BLaER1 (cell line): ENCODE results near the gene ZNF614.
"Not testable (repeated sequence)": the region's sequence is repeated elsewhere in the genome, so short reads cannot be mapped to it uniquely, and the experiment has no call there.

Experiments used
- H3K27ac ChIP-seq: shearing (Covaris generic); formaldehyde crosslinking; 2 replicates; pipeline ENCODE4 v1.8.1; 2022
- H3K27me3 ChIP-seq: shearing (Covaris generic); formaldehyde crosslinking; 2 replicates; pipeline ENCODE4 v1.8.1; 2022
- H3K36me3 ChIP-seq: shearing (Covaris generic); formaldehyde crosslinking; 2 replicates; pipeline ENCODE4 v1.8.1; 2022
- H3K4me1 ChIP-seq: shearing (Covaris generic); formaldehyde crosslinking; 2 replicates; pipeline ENCODE4 v1.8.1; 2022
- H3K4me2 ChIP-seq: shearing (Covaris generic); formaldehyde crosslinking; 2 replicates; pipeline ENCODE4 v1.8.1; 2022
- H3K4me3 ChIP-seq: shearing (Covaris generic); formaldehyde crosslinking; 2 replicates; pipeline ENCODE4 v1.8.1; 2022
- H3K9ac ChIP-seq: shearing (Covaris generic); formaldehyde crosslinking; 2 replicates; pipeline ENCODE4 v1.8.1; 2022
- H3K9me3 ChIP-seq: shearing (Covaris generic); formaldehyde crosslinking; 2 replicates; pipeline ENCODE4 v1.8.1; 2022
- H4K20me1 ChIP-seq: shearing (Covaris generic); formaldehyde crosslinking; 2 replicates; pipeline ENCODE4 v1.8.1; 2022
- Cebpa-rat ChIP-seq: shearing (Covaris generic); IDR thresholded peaks from 2 replicates; pipeline ENCODE4 v1.8.1; 2022

Gene ZNF614

GRCh38 chr19:52028027-52028779 lies at the start of gene ZNF614:
TSS of gene ZNF614 (minus strand) at chr19:52028379. CDS start at chr19:52025745, 2,634 bp downstream.
- Histone ChIP-seq H3K9me3 (peaks cover 73% of the 10 kb centered on the region), H3K27me3 (no peaks in the 10 kb centered on the region), H3K4me1 (peaks cover 20% of the 10 kb centered on the region), H3K27ac (peak within 1 kb of the TSS; percentile 93), H4K20me1 (no peaks in the 10 kb centered on the region), H3K4me2 (peak within 1 kb of the TSS; percentile 91), H3K4me3 (peak within 1 kb of the TSS; percentile 84), H3K9ac (peak within 1 kb of the TSS; percentile 96), H3K36me3 (peaks cover 59% of the 10 kb centered on the region)
- TF ChIP-seq Cebpa-rat: no peak

GRCh38 chr19:52070496-52070895 lies 42.3 kb upstream of the ZNF614 start:
- no peak overlapping the region for H3K4me2 ChIP-seq
- H3K27me3 ChIP-seq: no peaks in the 10 kb centered on the region
- peaks cover 96% of the 10 kb centered on the region for H3K9me3 ChIP-seq
- no peak overlapping the region for H3K9ac ChIP-seq
- H3K4me3 ChIP-seq: peak overlapping the region; percentile 12; the same call in 1 of the 2 replicates
- no peak overlapping the region for H3K27ac ChIP-seq
- no peak for TF ChIP-seq Cebpa-rat
- no peaks in the 10 kb centered on the region for H4K20me1 ChIP-seq
- H3K36me3 ChIP-seq: peaks cover 92% of the 10 kb centered on the region
- H3K4me1 ChIP-seq: no peaks in the 10 kb centered on the region

DNA sequence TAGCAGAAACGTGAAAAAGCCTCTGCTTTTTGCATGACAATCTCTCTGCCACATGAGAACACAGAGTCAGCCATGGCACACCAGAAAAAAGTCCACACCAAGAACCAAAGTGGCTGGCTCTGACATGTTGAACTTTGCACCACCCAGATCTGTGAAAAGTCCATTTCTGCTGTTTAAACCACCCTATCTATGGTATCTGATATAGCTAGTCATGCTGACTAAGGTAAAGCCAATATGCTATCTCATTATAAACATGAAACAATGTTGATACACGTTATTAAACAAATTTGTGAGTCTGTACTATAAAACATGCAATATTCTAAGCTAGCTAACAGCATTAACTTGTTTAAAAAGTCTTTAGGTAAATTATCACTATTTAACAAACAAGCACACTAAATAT lies 41.5 kb upstream of the ZNF614 start:
- Histone ChIP-seq H3K27ac (no peak overlapping the region), H4K20me1 (no peaks in the 10 kb centered on the region), H3K9ac (no peak overlapping the region), H3K4me2 (no peak overlapping the region), H3K4me3 (no peak overlapping the region), H3K36me3 (peaks cover 92% of the 10 kb centered on the region), H3K27me3 (no peaks in the 10 kb centered on the region), H3K9me3 (peaks cover 96% of the 10 kb centered on the region), H3K4me1 (no peaks in the 10 kb centered on the region)
- no peak for TF ChIP-seq Cebpa-rat

DNA sequence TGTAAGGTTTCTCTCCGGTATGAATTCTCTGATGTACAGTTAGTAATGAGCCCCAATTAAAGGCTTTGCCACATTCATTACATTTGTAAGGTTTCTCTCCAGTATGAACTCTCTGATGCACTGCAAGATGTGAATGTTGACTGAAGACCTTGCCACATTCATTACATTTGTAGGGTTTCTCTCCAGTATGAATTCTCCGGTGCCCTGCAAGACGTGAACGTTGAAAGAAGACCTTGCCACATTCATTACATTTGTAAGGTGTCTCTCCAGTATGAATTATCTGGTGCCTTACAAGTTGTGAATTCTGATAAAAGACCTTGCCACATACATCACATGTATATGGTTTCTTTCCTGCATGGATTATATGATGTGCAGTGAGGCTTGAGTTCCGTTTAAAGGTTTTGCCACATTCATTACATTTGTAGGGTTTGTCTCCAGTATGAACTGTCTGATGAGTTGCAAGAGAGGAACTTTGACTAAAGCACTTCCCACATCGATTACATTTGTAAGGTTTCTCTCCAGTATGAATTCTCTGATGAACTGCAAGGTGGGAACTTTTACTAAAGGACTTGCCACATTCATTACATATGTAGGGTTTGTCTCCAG lies 38.2 kb upstream of the ZNF614 start:
- Histone ChIP-seq H3K9me3 (peaks cover 100% of the 10 kb centered on the region), H3K36me3 (peaks cover 96% of the 10 kb centered on the region)

DNA sequence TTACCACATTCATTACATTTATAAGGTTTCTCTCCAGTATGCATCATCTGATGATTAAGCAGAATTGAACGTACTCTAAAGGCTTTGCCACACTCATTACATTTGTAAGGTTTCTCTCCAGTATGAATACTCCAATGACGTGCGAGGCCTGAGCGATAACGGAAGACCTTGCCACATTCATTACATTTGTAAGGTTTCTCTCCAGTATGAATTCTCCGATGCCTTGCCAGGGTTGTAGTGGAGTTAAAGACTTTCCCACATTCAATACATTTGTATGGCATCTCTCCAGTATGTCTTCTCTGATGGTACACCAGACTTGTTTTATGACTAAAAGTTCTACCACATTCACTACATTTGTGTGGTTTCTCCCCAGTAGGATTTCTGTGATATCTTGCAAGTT lies 37.2 kb upstream of the ZNF614 start:
- H4K20me1 ChIP-seq: no peaks in the 10 kb centered on the region
- no peak overlapping the region for H3K27ac ChIP-seq
- H3K4me3 ChIP-seq: 0 out of 2 replicates have a peak overlapping the region, but pooled peaks have one; percentile 33
- H3K27me3 ChIP-seq: no peaks in the 10 kb centered on the region
- TF ChIP-seq Cebpa-rat: no peak
- H3K9me3 ChIP-seq: peaks cover 100% of the 10 kb centered on the region
- no peaks in the 10 kb centered on the region for H3K4me1 ChIP-seq
- H3K9ac ChIP-seq: no peak overlapping the region
- no peak overlapping the region for H3K4me2 ChIP-seq
- H3K36me3 ChIP-seq: peaks cover 92% of the 10 kb centered on the region

More for the DNA sequence above, 38.2 kb upstream of the ZNF614 start:
- H3K4me1 ChIP-seq: no peaks in the 10 kb centered on the region
- no peak for TF ChIP-seq Cebpa-rat
- 0 out of 2 replicates have a peak overlapping the region, but pooled peaks have one; percentile 33 for H3K4me3 ChIP-seq
- no peaks in the 10 kb centered on the region for H3K27me3 ChIP-seq
- no peak overlapping the region for H3K4me2 ChIP-seq
- H4K20me1 ChIP-seq: no peaks in the 10 kb centered on the region
- H3K27ac ChIP-seq: no peak overlapping the region
- no peak overlapping the region for H3K9ac ChIP-seq

DNA sequence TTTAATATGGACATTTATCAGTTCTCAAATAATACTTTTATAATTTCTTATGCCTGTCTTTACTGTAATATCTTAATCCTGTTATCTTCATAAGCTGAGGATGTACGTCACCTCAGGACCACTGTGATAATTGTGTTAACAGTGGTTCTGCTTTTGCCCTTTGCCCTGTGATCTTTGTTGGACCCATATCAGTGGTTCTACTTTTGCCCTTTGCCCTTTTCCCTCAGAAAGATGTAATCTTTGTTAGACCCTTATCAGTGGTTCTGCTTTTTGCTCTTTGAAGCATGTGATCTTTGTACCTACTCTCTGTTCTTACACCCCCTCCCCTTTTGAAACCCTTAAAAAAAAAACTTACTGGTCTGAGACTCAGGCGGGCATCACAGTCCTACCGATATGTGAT lies 28.3 kb upstream of the ZNF614 start:
- Histone ChIP-seq H3K36me3 (peaks cover 26% of the 10 kb centered on the region), H3K9me3 (peaks cover 90% of the 10 kb centered on the region)

GRCh38 chr19:52051736-52052135 lies 23.6 kb upstream of the ZNF614 start:
- H3K9ac ChIP-seq, H3K4me3 ChIP-seq, H3K4me2 ChIP-seq, H3K27me3 ChIP-seq, H4K20me1 ChIP-seq, H3K27ac ChIP-seq, H3K4me1 ChIP-seq: not testable (repeated sequence)
- peaks cover 61% of the 10 kb centered on the region for H3K9me3 ChIP-seq
- H3K36me3 ChIP-seq: peaks cover 15% of the 10 kb centered on the region

More for the DNA sequence above, 28.3 kb upstream of the ZNF614 start:
- not testable (repeated sequence) for H3K4me1 ChIP-seq, H3K9ac ChIP-seq, H3K27me3 ChIP-seq, H3K4me2 ChIP-seq, H3K4me3 ChIP-seq, H4K20me1 ChIP-seq, H3K27ac ChIP-seq

GRCh38 chr19:52048555-52049501 lies 20.6 kb upstream of the ZNF614 start, which contains the start of gene ZNF432:
TSS of gene ZNF432 (minus strand) at chr19:52048838. CDS start at chr19:52046868, 1,970 bp downstream.
- Histone ChIP-seq H3K36me3 (peaks cover 44% of the 10 kb centered on the region), H3K4me3 (peak within 1 kb of the TSS; percentile 78), H3K27ac (peak within 1 kb of the TSS; percentile 96), H3K27me3 (no peaks in the 10 kb centered on the region), H3K4me2 (peak within 1 kb of the TSS; percentile 87), H3K9me3 (peaks cover 67% of the 10 kb centered on the region), H3K4me1 (peaks cover 8% of the 10 kb centered on the region; the same call in 1 of the 2 replicates), H3K9ac (peak within 1 kb of the TSS; percentile 96), H4K20me1 (no peaks in the 10 kb centered on the region)
- TF ChIP-seq Cebpa-rat: no peak

DNA sequence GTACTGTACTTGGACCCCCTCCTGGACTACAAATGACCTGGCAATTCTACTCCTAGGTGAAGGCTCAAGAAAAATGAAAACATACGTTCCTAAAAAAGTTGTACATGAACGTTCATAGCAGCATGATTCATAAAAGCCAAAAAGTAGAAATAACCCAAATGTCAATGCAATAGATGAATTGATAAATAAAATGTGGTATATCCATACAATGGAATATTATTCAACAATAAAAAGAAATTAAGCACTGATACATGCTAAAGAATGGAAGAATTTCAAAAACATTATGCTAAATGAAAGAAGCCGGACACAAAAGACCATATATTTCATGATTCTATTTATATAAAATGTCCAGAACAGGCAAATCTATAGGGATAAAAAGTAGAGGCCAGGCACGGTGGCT lies 11.0 kb upstream of the ZNF614 start:
- Histone ChIP-seq H3K27me3 (no peaks in the 10 kb centered on the region), H3K36me3 (peaks cover 94% of the 10 kb centered on the region), H3K9ac (no peak overlapping the region), H3K27ac (no peak overlapping the region), H3K4me2 (no peak overlapping the region), H3K4me3 (peak overlapping the region; percentile 11; the same call in 1 of the 2 replicates), H3K4me1 (no peaks in the 10 kb centered on the region), H3K9me3 (peaks cover 87% of the 10 kb centered on the region), H4K20me1 (no peaks in the 10 kb centered on the region)
- TF ChIP-seq Cebpa-rat: no peak
